NB4 (cell line): ENCODE results near the gene GLT1D1.

ENCODE experiments used
- CTCF ChIP-seq: IDR thresholded peaks from one replicate; pipeline ENCODE4 v1.5.1; 2012; ENCODE audit warnings: low read depth, low read length
- POLR2A ChIP-seq: IDR thresholded peaks from 2 replicates; pipeline ENCODE4 v1.6.1; 2011; ENCODE audit warnings: mild to moderate bottlenecking; ENCODE audit not compliant: insufficient read length; ENCODE audit errors: extremely low read depth

GRCh38 chr12:128833418-128833817 lies 19.9 kb upstream of the GLT1D1 start:
- TF ChIP-seq CTCF (no peak), POLR2A (no peak)
